COLO668 (cell line): ENCODE measurements around the gene KIFC1.

Experiments used
- DNase-seq: peaks from one replicate; lab custom pipeline; 2025; ENCODE audit not compliant: unreplicated experiment; lab: John Stamatoyannopoulos, UW

Gene KIFC1

GRCh38 chr6:33410711-33411631 is 19.3 kb downstream of the KIFC1 start, which contains the start of gene PHF1:
PHF1 (plus strand) TSS chr6:33411014; CDS start chr6:33412264, 1,250 bp downstream.
- peak; percentile 74 for DNase-seq

DNA sequence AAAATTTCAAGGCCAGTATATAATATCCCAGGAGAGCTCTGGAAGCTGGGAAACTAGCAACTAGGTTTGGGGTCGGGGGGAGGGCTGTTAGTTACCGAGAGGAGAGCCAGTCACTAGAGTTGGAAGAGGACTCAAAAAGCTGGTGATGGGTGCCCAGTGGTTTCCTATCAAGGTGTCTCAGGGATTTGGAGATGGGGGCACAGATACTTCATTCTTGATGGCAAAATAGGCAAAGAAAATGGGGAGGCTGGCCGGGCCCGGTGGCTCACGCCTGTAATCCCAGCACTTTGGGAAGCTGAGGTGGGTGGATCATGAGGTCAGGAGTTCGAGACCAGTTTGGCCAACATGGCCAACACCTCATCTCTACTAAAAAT is 20.0 kb downstream of the KIFC1 start:
- no peak for DNase-seq

- no peak for DNase-seq
Observed at GRCh38 chr6:33412140-33413009, 20.8 kb downstream of the KIFC1 start.

- DNase-seq: no peak
Observed at GRCh38 chr6:33413241-33414120, 21.9 kb downstream of the KIFC1 start.

DNA sequence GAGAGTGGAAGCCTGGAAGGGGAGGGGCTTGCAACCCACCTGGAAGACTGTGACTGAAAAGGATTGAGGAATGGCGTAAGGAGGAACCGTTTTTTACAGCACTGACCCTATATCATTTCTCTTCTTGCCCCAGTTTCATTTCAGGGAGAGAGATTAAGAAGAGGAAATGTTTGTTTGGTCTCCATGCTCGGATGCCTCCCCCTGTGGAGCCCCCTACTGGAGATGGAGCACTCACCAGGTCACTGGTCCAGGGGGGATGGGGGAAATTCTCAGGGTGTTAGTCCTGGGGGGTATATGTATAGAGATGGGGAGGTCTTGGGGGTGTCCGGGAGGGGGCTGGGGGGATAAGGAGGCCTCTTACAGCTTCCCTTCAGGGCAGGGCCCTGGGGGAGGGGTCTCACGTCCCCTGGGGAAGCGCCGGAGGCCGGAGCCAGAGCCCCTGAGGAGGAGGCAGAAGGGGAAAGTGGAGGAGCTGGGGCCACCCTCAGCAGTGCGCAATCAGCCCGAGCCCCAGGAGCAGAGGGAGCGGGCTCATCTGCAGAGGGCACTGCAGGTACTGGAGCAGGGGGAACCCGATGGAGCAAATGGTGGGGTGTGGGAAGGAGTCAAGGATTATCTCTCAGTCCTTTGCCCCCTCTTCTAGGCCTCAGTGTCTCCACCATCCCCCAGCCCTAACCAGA is 23.1 kb downstream of the KIFC1 start:
- DNase-seq: peak; percentile 1

- DNase-seq: no peak
Observed at GRCh38 chr6:33415831-33416230, 24.2 kb downstream of the KIFC1 start.

- no peak for DNase-seq
Observed at GRCh38 chr6:33416386-33417127, 24.9 kb downstream of the KIFC1 start.

DNA sequence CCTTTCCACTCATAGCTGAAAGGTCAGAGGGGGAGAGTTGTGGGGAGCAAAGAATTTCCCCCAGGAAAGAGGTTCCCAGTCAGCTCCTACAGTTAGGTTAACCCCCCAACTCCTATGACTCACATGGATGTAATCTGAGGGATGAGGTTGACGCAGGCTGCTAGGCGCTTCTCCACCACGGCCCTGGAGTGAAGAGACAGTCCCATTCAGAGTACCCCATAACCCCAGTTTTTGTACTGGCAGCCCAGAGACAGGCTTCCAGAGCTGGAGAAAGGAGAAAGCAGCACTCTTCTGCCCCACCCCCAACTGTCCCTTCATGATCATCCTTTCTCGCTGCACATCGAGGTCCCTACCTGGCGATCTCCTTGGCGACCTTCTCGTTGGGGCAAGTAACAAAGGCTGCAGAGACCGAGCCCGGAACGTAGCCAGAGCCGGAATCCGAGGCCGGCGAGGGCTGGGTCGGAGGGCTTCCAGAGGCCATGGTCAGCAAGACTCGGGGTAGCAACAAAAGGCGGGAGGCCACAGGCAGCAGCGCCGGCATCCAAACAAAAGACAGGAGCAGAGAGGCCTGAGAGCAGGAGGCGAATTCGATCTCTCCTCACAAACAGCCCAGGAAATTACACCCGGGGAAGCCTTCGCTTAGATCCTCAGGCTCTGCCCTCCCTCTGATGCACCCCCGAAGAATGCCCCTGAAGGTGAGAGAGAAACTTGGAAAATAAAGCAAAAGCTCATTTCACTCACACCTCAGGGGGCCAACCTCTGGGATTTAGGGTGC is 25.7 kb downstream of the KIFC1 start:
- DNase-seq: peak; percentile 21

GRCh38 chr6:33417903-33418689 is 26.5 kb downstream of the KIFC1 start, which contains the start of gene CUTA:
CUTA (minus strand) TSS chr6:33418107; CDS start chr6:33418000, 107 bp downstream.
- DNase-seq: peak; percentile 96

GRCh38 chr6:33418690-33419291 is 27.2 kb downstream of the KIFC1 start:
- no peak for DNase-seq

DNA sequence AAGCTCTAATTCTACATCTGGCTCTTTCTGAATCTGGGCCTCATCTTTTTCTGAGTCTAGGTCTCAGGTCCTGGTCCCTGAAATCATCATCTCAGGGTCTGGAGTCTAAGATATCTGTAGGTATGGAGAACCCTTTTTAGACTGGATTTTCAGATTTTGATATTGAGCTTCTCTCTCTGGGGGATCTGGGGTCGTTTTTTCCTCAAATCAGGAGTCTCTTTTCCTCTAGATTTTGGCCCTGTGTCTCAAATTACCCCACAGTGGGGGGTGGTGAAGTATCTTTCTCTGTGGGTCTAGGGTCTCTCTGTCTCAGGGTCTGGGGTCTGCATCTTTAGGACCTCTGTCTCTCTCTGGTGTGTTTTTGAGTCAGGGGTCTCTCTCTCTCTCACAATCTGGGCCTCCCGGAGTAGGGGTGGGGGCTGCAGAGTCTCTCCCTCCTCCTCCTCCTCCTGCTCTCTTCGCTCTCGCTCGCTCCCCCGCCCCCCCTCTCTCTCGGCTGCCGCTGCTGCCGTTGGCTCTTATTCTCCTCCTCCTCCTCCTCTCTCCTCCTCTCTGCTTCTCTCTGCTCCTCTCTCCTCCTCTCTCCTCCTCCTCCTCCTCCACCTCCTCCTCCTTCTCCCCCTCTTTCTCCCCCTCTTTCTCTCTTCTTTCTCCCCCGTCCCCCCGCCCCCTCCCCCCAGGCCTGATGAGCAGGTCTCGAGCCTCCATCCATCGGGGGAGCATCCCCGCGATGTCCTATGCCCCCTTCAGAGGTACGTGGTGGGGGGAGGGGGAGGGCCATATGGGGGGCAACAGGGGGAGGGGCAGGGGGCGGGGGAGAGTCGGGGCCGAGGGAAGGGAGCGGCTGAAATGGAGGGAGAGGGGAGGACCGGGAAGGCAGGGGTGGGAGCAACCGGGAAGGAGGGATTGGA is 28.2 kb downstream of the KIFC1 start, which contains the start of gene SYNGAP1:
SYNGAP1 (plus strand) TSS at position 486 of the 911 bp plus-strand sequence; CDS start at position 686, 200 bp downstream.
- no peak for DNase-seq

DNA sequence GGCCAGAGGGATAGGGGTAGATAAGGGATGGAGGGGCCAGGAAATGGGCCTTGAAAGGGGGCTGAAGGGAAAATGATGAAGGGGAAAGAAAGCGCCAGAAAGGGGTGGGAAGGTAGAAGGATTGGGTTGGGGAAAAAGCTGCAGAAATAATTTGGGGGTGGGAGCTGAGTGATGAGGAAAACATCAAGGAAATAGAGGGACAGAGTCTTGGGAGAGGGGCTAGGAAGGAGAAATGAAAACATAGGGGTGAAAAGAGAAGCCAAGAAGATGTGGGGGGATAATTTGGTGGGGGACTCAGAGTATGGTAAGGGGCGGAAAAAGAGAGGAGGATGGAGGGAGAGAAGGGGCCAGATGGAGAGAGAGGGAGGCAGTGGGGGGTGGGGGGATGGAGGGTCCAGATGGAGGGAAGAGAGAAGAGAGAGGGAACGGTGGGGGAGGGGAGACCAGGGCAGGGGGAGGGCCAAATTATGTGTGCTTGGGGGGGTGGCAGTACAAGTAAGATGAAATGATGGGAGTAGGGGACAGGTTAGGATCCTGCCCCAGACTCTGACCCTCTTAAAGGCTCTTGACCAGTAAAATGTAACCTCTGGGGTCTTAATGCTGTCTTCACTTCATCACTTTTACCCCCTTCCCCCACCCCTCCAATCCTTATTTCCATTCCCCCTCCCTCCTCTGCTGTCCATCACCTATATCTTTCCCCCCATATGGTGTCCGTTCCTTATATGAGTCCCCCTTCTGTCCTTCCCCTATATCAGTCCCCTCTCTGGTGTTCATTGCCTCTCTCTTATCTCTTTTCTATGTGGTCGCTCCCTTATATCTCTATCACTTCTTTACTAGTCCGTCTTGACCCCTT is 29.1 kb downstream of the KIFC1 start:
- DNase-seq: no peak

DNA sequence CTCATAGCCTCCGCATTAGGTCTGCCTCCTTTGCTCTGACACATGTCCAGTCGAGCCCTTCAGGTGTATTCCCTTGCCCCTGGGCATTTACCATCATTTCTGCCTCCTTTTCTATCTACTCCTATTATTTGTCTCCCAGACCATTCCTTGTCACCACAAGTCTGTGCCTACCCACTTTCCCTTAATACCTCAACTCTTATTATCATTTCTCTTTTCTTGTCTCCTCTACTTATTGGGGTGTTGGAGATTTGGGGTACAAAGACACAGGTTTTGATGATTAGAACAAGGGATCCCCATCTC is 29.7 kb downstream of the KIFC1 start:
- DNase-seq: no peak

DNA sequence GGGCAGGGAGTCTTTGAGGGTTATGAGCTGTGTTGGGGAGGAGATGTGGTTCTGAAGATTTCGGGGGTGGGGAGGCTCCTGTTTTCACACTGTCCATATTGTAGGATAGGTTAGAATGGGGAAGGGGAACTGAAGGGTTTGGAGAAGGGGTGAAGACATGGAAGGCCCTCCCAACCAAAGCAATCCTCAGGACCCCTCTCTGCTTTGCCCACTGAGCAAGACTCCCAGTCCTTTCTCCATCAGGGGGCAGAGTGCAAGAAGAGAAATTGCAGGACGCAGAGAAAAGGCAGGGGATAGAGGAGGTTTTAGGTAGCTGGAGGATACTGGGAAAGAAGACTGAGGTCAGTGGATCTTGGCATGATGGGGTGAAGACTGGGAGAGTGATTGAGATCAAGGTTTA is 32.2 kb downstream of the KIFC1 start:
- DNase-seq: no peak

GRCh38 chr6:33424855-33425667 is 33.4 kb downstream of the KIFC1 start:
- no peak for DNase-seq
